Activated CD4-positive, alpha-beta memory T cell treated with anti-CD3 and anti-CD28 coated beads for 36 hours (primary cell): ENCODE data around the gene PEAR1. TPM values are rescaled to one million over a fixed set of nuclear protein-coding genes. Genes with fewer than 3 reads are reported as not detected.

Experiments
- CTCF ChIA-PET: fragments of 350-600 bp; sonication (Branson Sonifier 250); formaldehyde crosslinking; loops from one replicate; lab custom pipeline; 2021; ENCODE audit warnings: antibody characterized with exemption, inconsistent platforms; lab: Charles Lee
- POLR2A ChIA-PET: fragments of 350-600 bp; sonication (Branson Sonifier 250); formaldehyde crosslinking; loops from one replicate; lab custom pipeline; 2021; ENCODE audit warnings: antibody characterized with exemption; lab: Charles Lee
- DNase-seq: peaks from one replicate; pipeline ENCODE4 v3.0.0-alpha.2; 2020
- H3K27ac Mint-ChIP-seq: one replicate; pipeline ENCODE4 v1.8.0; 2021; ENCODE audit warnings: mixed read lengths
- H3K27me3 Mint-ChIP-seq: one replicate; pipeline ENCODE4 v1.8.0; 2021; ENCODE audit warnings: mixed read lengths
- H3K36me3 Mint-ChIP-seq: one replicate; pipeline ENCODE4 v1.8.0; 2021; ENCODE audit warnings: mixed read lengths
- H3K4me1 Mint-ChIP-seq: one replicate; pipeline ENCODE4 v1.8.0; 2021; ENCODE audit warnings: low read depth, mixed read lengths
- H3K4me3 Mint-ChIP-seq: one replicate; pipeline ENCODE4 v1.8.0; 2021; ENCODE audit warnings: mild to moderate bottlenecking, mixed read lengths
- H3K9me3 Mint-ChIP-seq: one replicate; pipeline ENCODE4 v1.8.0; 2021; ENCODE audit warnings: mixed read lengths
- intact Hi-C: fragments of 100-400 bp; cut with micrococcal nuclease; formaldehyde crosslinking; loops from one replicate; pipeline ENCODE4 v1.15.1; 2023
- total RNA-seq, 2 experiments: library from RNA; stranded (reverse); gene quantifications; one replicate each; pipeline ENCODE4 v1.2.3, GENCODE V29; 2021

Gene PEAR1
- total RNA-seq, 2 experiments from 2014 or later, result not detected

- POLR2A ChIA-PET, result no interaction called here
- no peak for DNase-seq
- no peak overlapping the region for H3K27ac Mint-ChIP-seq
- H3K27me3 Mint-ChIP-seq, result peaks cover 17% of the 10 kb centered on the region
- H3K36me3 Mint-ChIP-seq, result peaks cover 2% of the 10 kb centered on the region
- H3K4me1 Mint-ChIP-seq, result no peaks in the 10 kb centered on the region
- intact Hi-C loops, result no loop called here
- CTCF ChIA-PET, result no interaction called here
- no peak overlapping the region for H3K4me3 Mint-ChIP-seq
- no peaks in the 10 kb centered on the region for H3K9me3 Mint-ChIP-seq
Measured at GRCh38 chr1:156936191-156936590, 42.7 kb downstream of the PEAR1 start.

DNA sequence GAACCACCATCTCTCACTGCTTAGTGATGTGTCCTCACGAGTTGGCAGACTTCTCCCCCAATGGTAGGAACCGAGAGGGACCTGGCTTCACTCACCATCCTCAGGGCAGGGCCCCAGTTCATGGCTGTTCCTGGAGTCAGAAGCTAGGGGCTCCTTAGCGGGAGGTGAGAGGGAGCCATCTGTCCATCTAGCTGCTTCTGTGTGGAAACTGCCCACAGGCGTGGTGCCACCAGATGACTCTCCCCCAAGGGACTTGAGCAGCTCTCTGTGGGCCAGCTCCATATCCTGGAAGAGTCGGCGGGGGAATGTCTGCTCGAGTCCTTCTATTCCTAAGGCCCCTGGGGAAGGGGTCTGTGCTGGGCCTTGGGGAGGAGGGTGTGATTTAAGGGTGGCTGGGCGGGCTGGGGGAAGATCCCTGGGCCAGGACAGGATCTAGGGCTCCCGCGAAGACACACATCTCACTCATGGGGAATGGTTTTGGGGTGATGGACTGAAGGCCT lies 43.3 kb downstream of the PEAR1 start:
- intact Hi-C loops, result no loop called here
- H3K9me3 Mint-ChIP-seq, result no peaks in the 10 kb centered on the region
- H3K27ac Mint-ChIP-seq, result no peak overlapping the region
- peaks cover 2% of the 10 kb centered on the region for H3K36me3 Mint-ChIP-seq
- CTCF ChIA-PET, result interaction anchor here (2.0 to 2.4 kb wide), 2 partner anchors 9 to 47 kb away, joined by 6 to 8 read pairs; no protein-coding TSS in a partner anchor
- peaks cover 12% of the 10 kb centered on the region for H3K27me3 Mint-ChIP-seq
- no peaks in the 10 kb centered on the region for H3K4me1 Mint-ChIP-seq
- POLR2A ChIA-PET, result interaction anchor here (1.0 kb wide), 1 partner anchor 16 kb away, joined by 4 read pairs; no protein-coding TSS in a partner anchor
- H3K4me3 Mint-ChIP-seq, result no peak overlapping the region
- DNase-seq, result no peak

DNA sequence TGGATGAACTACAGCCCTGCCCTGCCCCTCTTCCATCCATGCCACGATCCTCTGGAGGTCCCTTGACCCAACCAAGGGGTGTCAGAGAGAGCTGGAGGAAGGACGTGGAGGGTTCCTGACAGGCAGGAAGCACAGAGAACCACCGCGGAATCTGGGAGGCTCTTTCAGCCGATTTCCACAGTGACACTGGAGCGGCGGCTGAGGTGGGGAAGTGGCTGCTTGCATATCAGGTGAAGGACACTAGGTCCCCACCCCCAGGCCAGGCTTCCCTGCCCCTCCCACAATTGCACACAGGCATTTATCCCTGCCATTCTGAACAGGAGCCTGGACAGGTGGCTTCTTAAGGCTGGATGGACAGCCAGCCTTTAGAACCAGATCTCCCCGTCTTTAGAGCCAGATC lies 44.4 kb downstream of the PEAR1 start:
- Mint-ChIP-seq H3K27me3 (peaks cover 4% of the 10 kb centered on the region), H3K4me1 (no peaks in the 10 kb centered on the region), H3K4me3 (no peak overlapping the region), H3K9me3 (no peaks in the 10 kb centered on the region), H3K27ac (no peak overlapping the region), H3K36me3 (peaks cover 2% of the 10 kb centered on the region)
- POLR2A ChIA-PET, result interaction anchor here (1.0 kb wide), 1 partner anchor 15 kb away, joined by 4 read pairs; no protein-coding TSS in a partner anchor
- intact Hi-C loops, result no loop called here
- CTCF ChIA-PET, result interaction anchor here (2.0 to 2.4 kb wide), 2 partner anchors 10 to 48 kb away, joined by 6 to 8 read pairs; no protein-coding TSS in a partner anchor
- no peak for DNase-seq

DNA sequence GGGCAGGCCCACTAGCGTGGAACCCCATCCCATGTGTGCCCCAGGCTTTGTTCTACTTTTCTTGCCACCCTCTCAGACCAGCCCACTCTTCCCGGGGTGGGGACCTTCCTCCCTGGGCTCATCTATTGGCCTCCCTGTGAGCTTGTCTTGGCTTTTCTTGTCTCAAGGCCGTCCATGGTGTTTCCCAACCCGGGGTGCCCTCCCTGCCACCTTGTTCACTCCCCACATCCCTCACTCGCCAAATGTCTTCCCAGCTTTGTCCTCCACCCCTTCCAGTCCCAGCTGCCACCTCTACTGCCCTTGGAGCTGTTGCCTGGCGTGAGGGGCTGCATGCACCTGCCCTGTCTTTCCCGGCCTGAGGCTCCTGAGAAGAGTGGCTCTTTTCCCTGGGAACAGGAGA lies 45.3 kb downstream of the PEAR1 start:
- no peaks in the 10 kb centered on the region for H3K27me3 Mint-ChIP-seq

DNA sequence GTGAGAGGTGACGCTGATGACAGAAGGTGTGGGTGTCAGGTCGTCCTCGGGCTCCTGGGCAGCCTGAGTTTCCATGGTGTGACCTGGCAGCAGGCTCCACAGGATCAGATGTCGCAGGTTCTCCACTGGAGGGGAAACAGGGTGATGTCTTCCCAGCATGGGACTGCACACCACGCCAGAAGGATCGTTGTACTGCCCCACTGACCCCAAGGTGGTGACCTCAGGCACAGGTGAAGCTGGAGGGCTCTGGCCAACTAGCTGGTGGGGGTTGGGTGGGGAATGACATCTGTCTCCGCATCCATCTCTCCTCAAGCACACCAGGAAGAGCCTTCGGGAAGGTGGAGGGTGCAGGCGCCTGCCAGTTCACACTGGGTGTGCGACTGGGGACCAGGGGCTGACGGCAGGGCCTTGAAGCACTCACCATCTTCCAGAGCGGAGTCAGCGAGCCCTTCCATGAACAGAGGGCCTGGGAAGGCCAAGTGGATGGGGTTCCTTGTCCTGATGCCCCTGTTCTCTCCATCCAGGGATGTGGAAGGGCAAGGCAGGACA lies 46.3 kb downstream of the PEAR1 start:
- intact Hi-C loops, result no loop called here
- ChIA-PET CTCF (no interaction called here), POLR2A (no interaction called here)
- H3K27ac Mint-ChIP-seq, result no peak overlapping the region
- no peak for DNase-seq
- no peak overlapping the region for H3K4me3 Mint-ChIP-seq
- peaks cover 2% of the 10 kb centered on the region for H3K36me3 Mint-ChIP-seq
- no peaks in the 10 kb centered on the region for H3K4me1 Mint-ChIP-seq
- no peaks in the 10 kb centered on the region for H3K9me3 Mint-ChIP-seq
- no peaks in the 10 kb centered on the region for H3K27me3 Mint-ChIP-seq

More for the DNA sequence above, 45.3 kb downstream of the PEAR1 start:
- CTCF ChIA-PET, result interaction anchor here (2.0 to 2.4 kb wide), 2 partner anchors 11 to 49 kb away, joined by 6 to 8 read pairs; no protein-coding TSS in a partner anchor
- Mint-ChIP-seq H3K4me3 (no peak overlapping the region), H3K36me3 (peaks cover 2% of the 10 kb centered on the region), H3K4me1 (no peaks in the 10 kb centered on the region), H3K27ac (no peak overlapping the region), H3K9me3 (no peaks in the 10 kb centered on the region)
- POLR2A ChIA-PET, result no interaction called here
- no peak for DNase-seq
- intact Hi-C loops, result no loop called here

- Mint-ChIP-seq H3K36me3 (peaks cover 2% of the 10 kb centered on the region), H3K9me3 (no peaks in the 10 kb centered on the region), H3K27ac (no peak overlapping the region), H3K4me1 (no peaks in the 10 kb centered on the region), H3K27me3 (no peaks in the 10 kb centered on the region), H3K4me3 (no peak overlapping the region)
- intact Hi-C loops, result no loop called here
- DNase-seq, result no peak
- CTCF ChIA-PET, result interaction anchor here (1.3 kb wide), 1 partner anchor 31 kb away, joined by 4 read pairs; no protein-coding TSS in a partner anchor
- POLR2A ChIA-PET, result interaction anchor here (1.0 kb wide), 1 partner anchor 132 kb away, joined by 3 read pairs; no protein-coding TSS in a partner anchor
Measured at GRCh38 chr1:156941675-156942074, 48.2 kb downstream of the PEAR1 start.

GRCh38 chr1:156942176-156942575 lies 48.7 kb downstream of the PEAR1 start:
- Mint-ChIP-seq H3K27ac (no peak overlapping the region), H3K36me3 (peaks cover 2% of the 10 kb centered on the region), H3K4me1 (no peaks in the 10 kb centered on the region), H3K4me3 (no peak overlapping the region), H3K27me3 (no peaks in the 10 kb centered on the region), H3K9me3 (no peaks in the 10 kb centered on the region)
- no peak for DNase-seq
- CTCF ChIA-PET, result interaction anchor here (1.3 kb wide), 1 partner anchor 32 kb away, joined by 4 read pairs; no protein-coding TSS in a partner anchor
- intact Hi-C loops, result no loop called here
- POLR2A ChIA-PET, result interaction anchor here (1.0 kb wide), 1 partner anchor 132 kb away, joined by 3 read pairs; no protein-coding TSS in a partner anchor

DNA sequence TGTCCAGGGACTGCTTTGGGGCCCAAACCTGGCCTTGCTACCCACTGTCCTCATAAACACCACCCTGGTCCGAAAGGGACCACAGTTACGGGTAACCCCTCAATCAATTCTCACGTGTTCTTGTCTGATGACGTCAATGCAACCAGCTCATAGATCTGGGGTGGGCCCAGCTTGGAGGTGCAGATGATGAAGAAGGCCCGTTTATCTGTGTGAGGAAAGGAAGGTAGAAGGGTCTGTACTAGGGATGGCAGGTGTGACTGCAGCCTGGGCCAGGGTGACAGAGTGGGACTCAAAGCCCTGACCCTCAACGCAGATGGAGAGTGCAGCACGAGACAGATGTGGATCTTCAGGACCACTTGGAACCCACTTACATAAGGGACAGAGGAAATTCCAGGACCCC lies 49.1 kb downstream of the PEAR1 start:
- CTCF ChIA-PET, result interaction anchor here (1.3 kb wide), 1 partner anchor 32 kb away, joined by 4 read pairs; no protein-coding TSS in a partner anchor
- Mint-ChIP-seq H3K27me3 (no peaks in the 10 kb centered on the region), H3K4me3 (no peak overlapping the region), H3K36me3 (peaks cover 2% of the 10 kb centered on the region), H3K27ac (no peak overlapping the region), H3K9me3 (no peaks in the 10 kb centered on the region), H3K4me1 (no peaks in the 10 kb centered on the region)
- DNase-seq, result no peak
- POLR2A ChIA-PET, result no interaction called here
- intact Hi-C loops, result no loop called here

DNA sequence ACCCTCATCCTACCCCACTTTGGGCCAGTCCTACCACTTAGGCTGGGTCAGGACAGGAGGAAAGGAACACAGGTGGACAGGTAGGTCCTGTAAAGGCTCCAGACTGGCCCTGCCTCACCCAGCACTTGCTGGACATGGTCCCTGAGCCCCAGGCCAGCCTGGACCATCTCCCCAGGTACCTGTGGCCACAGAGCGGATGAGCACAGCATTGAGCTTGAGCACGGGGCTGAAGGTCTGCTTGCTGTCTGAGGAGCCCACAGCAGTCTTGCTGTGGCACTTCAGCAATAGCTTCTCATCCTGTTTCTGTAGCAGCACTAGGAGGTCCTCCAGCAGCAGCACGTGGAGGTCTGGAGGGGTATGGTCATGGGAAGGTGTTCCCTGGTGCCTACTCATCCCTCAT lies 50.2 kb downstream of the PEAR1 start:
- Mint-ChIP-seq H3K4me3 (no peak overlapping the region), H3K27me3 (no peaks in the 10 kb centered on the region), H3K9me3 (no peaks in the 10 kb centered on the region), H3K36me3 (peaks cover 2% of the 10 kb centered on the region), H3K27ac (no peak overlapping the region), H3K4me1 (no peaks in the 10 kb centered on the region)
- ChIA-PET POLR2A (no interaction called here), CTCF (interaction anchor here (1.3 kb wide), 1 partner anchor 105 kb away, joined by 3 read pairs; no protein-coding TSS in a partner anchor)
- intact Hi-C loops, result no loop called here
- DNase-seq, result no peak

DNA sequence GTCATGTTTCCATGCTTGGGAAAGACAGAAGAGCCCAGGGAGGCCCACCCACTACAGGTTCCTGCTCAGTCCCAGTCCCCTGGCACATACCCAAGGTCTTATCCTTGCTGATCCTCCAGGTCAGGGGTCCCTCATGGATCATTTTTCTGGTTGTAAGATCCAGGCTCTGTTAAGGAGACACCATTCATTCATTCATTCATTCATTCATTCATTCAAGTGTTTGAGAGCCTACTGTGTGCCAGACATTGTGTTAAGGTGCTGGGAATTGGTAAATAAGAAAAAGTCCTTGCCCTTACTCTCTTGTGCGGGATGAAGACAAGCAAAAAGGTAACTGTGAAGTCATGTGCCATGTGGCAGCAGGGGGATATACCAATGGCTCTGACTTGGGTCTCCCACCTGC lies 50.8 kb downstream of the PEAR1 start:
- CTCF ChIA-PET, result interaction anchor here (1.3 kb wide), 1 partner anchor 105 kb away, joined by 3 read pairs; no protein-coding TSS in a partner anchor
- Mint-ChIP-seq H3K36me3 (peaks cover under 1% of the 10 kb centered on the region), H3K27me3 (no peaks in the 10 kb centered on the region), H3K4me1 (no peaks in the 10 kb centered on the region), H3K27ac (no peak overlapping the region), H3K4me3 (no peak overlapping the region), H3K9me3 (no peaks in the 10 kb centered on the region)
- intact Hi-C loops, result no loop called here
- POLR2A ChIA-PET, result no interaction called here
- DNase-seq, result no peak

DNA sequence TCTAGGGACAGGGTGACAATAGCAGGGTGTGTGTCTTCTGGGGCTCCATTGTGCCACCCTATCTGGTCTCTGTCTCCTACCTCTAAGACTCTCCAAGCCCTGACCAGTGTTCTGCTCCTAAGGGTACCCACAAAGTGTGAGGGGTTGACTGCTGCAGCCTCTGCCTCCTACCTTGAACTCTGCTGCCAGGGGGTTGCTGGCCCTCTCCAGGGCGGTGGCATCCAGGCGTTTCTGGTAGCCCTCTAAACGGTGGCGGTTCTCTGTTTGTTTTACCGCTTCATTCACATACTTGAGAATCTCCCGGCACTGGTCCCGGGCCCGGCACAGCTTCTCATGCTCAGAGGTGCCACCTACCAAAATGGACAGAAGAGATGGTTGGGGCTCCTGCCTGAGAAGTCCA lies 51.3 kb downstream of the PEAR1 start:
- ChIA-PET POLR2A (no interaction called here), CTCF (no interaction called here)
- intact Hi-C loops, result no loop called here
- Mint-ChIP-seq H3K27me3 (no peaks in the 10 kb centered on the region), H3K4me3 (no peak overlapping the region), H3K9me3 (no peaks in the 10 kb centered on the region), H3K36me3 (no peaks in the 10 kb centered on the region), H3K27ac (no peak overlapping the region), H3K4me1 (no peaks in the 10 kb centered on the region)
- no peak for DNase-seq

DNA sequence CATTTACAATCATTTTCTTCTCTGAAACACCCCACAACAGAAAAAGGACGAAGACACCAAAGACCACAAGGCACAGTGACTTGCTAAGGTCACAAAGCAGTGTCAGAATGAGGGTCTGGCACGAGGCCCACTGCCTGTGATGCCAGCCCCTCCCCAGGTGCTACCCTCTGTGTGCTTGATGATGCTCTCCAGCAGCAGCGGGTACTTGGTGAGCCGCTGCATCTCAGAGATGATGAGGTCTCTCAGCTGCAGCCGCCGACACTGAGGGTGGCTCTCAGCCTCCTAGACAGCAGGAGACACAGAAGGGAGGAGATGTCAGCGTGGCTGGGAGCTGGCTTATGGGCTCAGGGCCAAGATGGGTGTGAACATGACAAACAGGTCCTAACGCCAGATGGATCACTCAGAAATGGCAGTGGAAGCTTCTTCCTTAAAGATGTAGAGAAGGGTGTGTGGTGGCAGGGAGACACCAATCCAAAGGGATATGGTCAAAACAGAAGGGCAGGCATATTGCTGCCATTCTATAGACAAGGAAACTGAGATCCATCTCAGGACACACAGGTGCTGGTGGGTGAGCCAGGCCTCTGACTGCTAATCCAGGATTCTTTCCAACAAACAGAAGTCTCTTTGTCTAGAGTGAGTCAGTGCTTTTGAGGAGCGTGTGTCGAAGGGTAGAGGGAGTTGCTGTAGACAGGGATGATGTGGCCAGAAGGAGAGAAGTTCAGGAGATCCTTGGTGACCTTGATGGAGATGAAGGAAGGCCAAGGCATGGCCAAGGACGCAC lies 52.6 kb downstream of the PEAR1 start:
- ChIA-PET CTCF (interaction anchor here (1.1 to 1.3 kb wide), 2 partner anchors 36 to 128 kb away, joined by 3 read pairs; no protein-coding TSS in a partner anchor), POLR2A (no interaction called here)
- Mint-ChIP-seq H3K27ac (no peak overlapping the region), H3K4me3 (no peak overlapping the region), H3K9me3 (no peaks in the 10 kb centered on the region), H3K4me1 (no peaks in the 10 kb centered on the region), H3K36me3 (no peaks in the 10 kb centered on the region), H3K27me3 (no peaks in the 10 kb centered on the region)
- DNase-seq, result no peak
- intact Hi-C loops, result no loop called here
